A549 (cell line): Measurements from ENCODE around the gene GOLGA1. TPM values are rescaled to one million over a fixed set of nuclear protein-coding genes. Genes with fewer than 3 reads are reported as not detected.

ENCODE experiments used
- ATAC-seq, 2 experiments: fragments of 200-7000 bp in 1 of 2; fragments of >200 bp in 1 of 2; cut with Nextera tagmentation in 1 of 2; cut with Tn5 transposase in 1 of 2; 3 replicates each; pipeline versions ENCODE4 v1.8.0 to v1.9.1; 2018 to 2020; ENCODE audit warnings: mild to moderate bottlenecking in 1 of 2, moderate library complexity in 1 of 2
- CTCF ChIA-PET: fragments of 300-600 bp; sonication (Branson Sonifier 250); formaldehyde crosslinking; extraction: SDS; loops from one replicate; lab custom pipeline; 2021; ENCODE audit warnings: antibody characterized with exemption, inconsistent platforms; lab: Yijun Ruan, JAX
- POLR2A ChIA-PET: fragments of 350-600 bp; formaldehyde crosslinking; extraction: SDS; loops from one replicate; lab custom pipeline; 2021; ENCODE audit warnings: antibody characterized with exemption, inconsistent platforms; lab: Yijun Ruan, JAX
- DNase-seq, 2 experiments: peaks; one replicate each; pipeline versions ENCODE4 v3.0.0 to v3.0.0-alpha.2; 2011 to 2016; ENCODE audit warnings: low read depth in 1 of 2, low spot score in 1 of 2
- FAIRE-seq: peaks from 2 replicates; lab custom pipeline; 2011; peaks lifted over from hg19 to GRCh38; lab: Jason Lieb, UNC
- H3K27ac ChIP-seq, 2 experiments: fragments of >200 bp; sonication (Bioruptor Twin); formaldehyde crosslinking; 3 replicates each; pipeline ENCODE4 v1.5.1; 2016 to 2017
- H3K4me1 ChIP-seq: fragments of >200 bp; sonication (Bioruptor Twin); formaldehyde crosslinking; 3 replicates; pipeline ENCODE4 v1.6.1; 2016
- H3K4me2 ChIP-seq: fragments of >200 bp; sonication (Bioruptor Twin); formaldehyde crosslinking; 3 replicates; pipeline ENCODE4 v1.6.1; 2016
- H3K4me3 ChIP-seq: fragments of >200 bp; sonication (Bioruptor Twin); formaldehyde crosslinking; 3 replicates; pipeline ENCODE4 v1.5.1; 2016
- H3K9me3 ChIP-seq: fragments of >200 bp; sonication (Bioruptor Twin); formaldehyde crosslinking; 3 replicates; pipeline ENCODE4 v1.6.1; 2016
- BHLHE40 ChIP-seq: IDR thresholded peaks from 2 replicates; pipeline ENCODE4 v1.6.1; 2012; ENCODE audit warnings: low read depth, low read length, inconsistent platforms
- CBX2 ChIP-seq: fragments of 200-600 bp; sonication (generic); IDR thresholded peaks from 2 replicates; pipeline ENCODE4 v1.6.1; 2016; ENCODE audit warnings: low read depth, mild to moderate bottlenecking, borderline replicate concordance
- CBX8 ChIP-seq: fragments of 200-600 bp; sonication (generic); IDR thresholded peaks from 2 replicates; pipeline ENCODE4 v1.6.1; 2016
- CHD2 ChIP-seq: fragments of 150-350 bp; IDR thresholded peaks from 2 replicates; pipeline ENCODE4 v1.6.1; 2014; ENCODE audit warnings: low read length; ENCODE audit not compliant: partially characterized antibody
- EHF ChIP-seq: fragments of 250-450 bp; sonication (Bioruptor Pico); IDR thresholded peaks from 2 replicates; pipeline ENCODE4 v1.5.0; 2020; ENCODE audit warnings: mild to moderate bottlenecking
- EP300 ChIP-seq, 2 experiments: fragments of >200 bp; sonication (Bioruptor Twin); formaldehyde crosslinking; IDR thresholded peaks; 2 replicates in 1 of 2; 3 replicates in 1 of 2; pipeline ENCODE4 v1.6.1; 2016 to 2017
- ESRRA ChIP-seq: fragments of 150-350 bp; IDR thresholded peaks from 2 replicates; pipeline ENCODE4 v1.6.1; 2014; ENCODE audit warnings: mild to moderate bottlenecking, low read length, borderline replicate concordance
- FOSL2 ChIP-seq, 2 experiments: fragments of 450-650 bp in 1 of 2; fragments of >200 bp in 1 of 2; sonication (Bioruptor Twin) in 1 of 2; formaldehyde crosslinking; IDR thresholded peaks; 2 replicates each; pipeline versions ENCODE4 v1.5.0 to v1.6.1; 2016 to 2020; ENCODE audit warnings: mild to moderate bottlenecking in 1 of 2, moderate library complexity in 1 of 2
- FOXS1 ChIP-seq: fragments of 250-450 bp; sonication (Bioruptor Pico); IDR thresholded peaks from 2 replicates; pipeline ENCODE4 v1.5.0; 2020; ENCODE audit warnings: mild to moderate bottlenecking, moderate library complexity
- GATA3 ChIP-seq: IDR thresholded peaks from 2 replicates; pipeline ENCODE4 v1.6.1; 2012; ENCODE audit warnings: borderline replicate concordance
- HMGXB4 ChIP-seq: fragments of 250-450 bp; sonication (Bioruptor Pico); IDR thresholded peaks from 2 replicates; pipeline ENCODE4 v1.5.0; 2021; ENCODE audit warnings: mild to moderate bottlenecking, moderate library complexity, borderline replicate concordance
- HOXA7 ChIP-seq: fragments of 250-450 bp; sonication (Bioruptor Pico); IDR thresholded peaks from 2 replicates; pipeline ENCODE4 v1.5.0; 2020; ENCODE audit warnings: mild to moderate bottlenecking, moderate library complexity
- JUN ChIP-seq, 2 experiments: fragments of >200 bp; sonication (Bioruptor Twin); formaldehyde crosslinking; IDR thresholded peaks; 2 replicates in 1 of 2; 3 replicates in 1 of 2; pipeline ENCODE4 v1.6.1; 2016 to 2017
- NFE2L2 ChIP-seq: fragments of 150-350 bp; conservative IDR thresholded peaks from 2 replicates; pipeline ENCODE4 v1.6.1; 2014; ENCODE audit warnings: low read length
- POLR2AphosphoS2 ChIP-seq: conservative IDR thresholded peaks from 2 replicates; pipeline ENCODE4 v1.6.1; 2012; ENCODE audit warnings: low read length, improper control_type of control experiment, inconsistent platforms
- REST ChIP-seq: fragments of 200-600 bp; sonication (generic); IDR thresholded peaks from 2 replicates; pipeline ENCODE4 v1.6.1; 2016; ENCODE audit warnings: antibody characterized with exemption, mild to moderate bottlenecking, moderate library complexity
- RNF2 ChIP-seq: fragments of 200-600 bp; sonication (generic); IDR thresholded peaks from 2 replicates; pipeline ENCODE4 v1.6.1; 2016; ENCODE audit warnings: low read depth, mild to moderate bottlenecking, antibody characterized with exemption, moderate library complexity, borderline replicate concordance
- SMC3 ChIP-seq: fragments of >200 bp; sonication (Bioruptor Twin); formaldehyde crosslinking; IDR thresholded peaks from 3 replicates; pipeline ENCODE4 v1.6.1; 2018; ENCODE audit warnings: inconsistent platforms
- TP53 ChIP-seq: fragments of 250-450 bp; sonication (Bioruptor Pico); IDR thresholded peaks from 2 replicates; pipeline ENCODE4 v1.5.0; 2021; ENCODE audit warnings: mild to moderate bottlenecking, moderate library complexity
- ZNF302 ChIP-seq: fragments of 250-450 bp; sonication (Bioruptor Pico); IDR thresholded peaks from 2 replicates; pipeline ENCODE4 v1.9.0; 2021; ENCODE audit warnings: inconsistent platforms, mild to moderate bottlenecking, moderate library complexity
- WGBS: methylation state at CpG from one replicate; pipeline ENCODE4 v1.1.6; 2017; ENCODE audit errors: missing lambda C conversion rate; 5-methylcytosine and 5-hydroxymethylcytosine counted together
- polyA plus RNA-seq, 4 experiments: library from polyadenylated mRNA; depleted of rRNA in 3 of 4; stranded (reverse); fragments of >200 nt; fragmentation: RNase III in 1 of 4; extraction: RNeasy Plus Mini Kit Qiagen cat#74134 plus additional on column Dnase treatment in 1 of 4; gene quantifications; 2 replicates in 3 of 4; 3 replicates in 1 of 4; pipeline ENCODE4 v1.2.3, GENCODE V29; 2011 to 2017
- TF ChIP-seq, protein P1 (sequence below): fragments of 250-450 bp; sonication (Bioruptor Pico); IDR thresholded peaks from 2 replicates; pipeline ENCODE4 v1.5.0; 2020; ENCODE audit warnings: low read depth, mild to moderate bottlenecking, moderate library complexity
- TF ChIP-seq, protein P2 (sequence below): IDR thresholded peaks from 2 replicates; pipeline ENCODE4 v1.6.1; 2012; ENCODE audit warnings: low read depth, borderline replicate concordance
- TF ChIP-seq, protein P3 (sequence below): fragments of 150-350 bp; IDR thresholded peaks from 2 replicates; pipeline ENCODE4 v1.6.1; 2014; ENCODE audit warnings: low read depth, mild to moderate bottlenecking, low read length

Gene GOLGA1
- polyA plus RNA-seq, 2 of the 4 experiments (the other 2 are of a cell fraction), result 10.0 to 19.4 TPM

GRCh38 chr9:124843456-124844034 is 97.3 kb downstream of the GOLGA1 start (continued):
- TF ChIP-seq, protein P1, sequence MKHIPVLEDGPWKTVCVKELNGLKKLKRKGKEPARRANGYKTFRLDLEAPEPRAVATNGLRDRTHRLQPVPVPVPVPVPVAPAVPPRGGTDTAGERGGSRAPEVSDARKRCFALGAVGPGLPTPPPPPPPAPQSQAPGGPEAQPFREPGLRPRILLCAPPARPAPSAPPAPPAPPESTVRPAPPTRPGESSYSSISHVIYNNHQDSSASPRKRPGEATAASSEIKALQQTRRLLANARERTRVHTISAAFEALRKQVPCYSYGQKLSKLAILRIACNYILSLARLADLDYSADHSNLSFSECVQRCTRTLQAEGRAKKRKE, result no peak
- TF ChIP-seq TP53 (CRISPR knock-in tag) (no peak), HOXA7 (CRISPR knock-in tag) (no peak), JUN (IDR thresholded peaks at IDR 0.05) (no peak), CBX8 (no peak), CHD2 (no peak), ZNF302 (no peak), BHLHE40 (no peak), POLR2AphosphoS2 (no peak), NFE2L2 (no peak), CBX2 (no peak)
- TF ChIP-seq, protein P2, sequence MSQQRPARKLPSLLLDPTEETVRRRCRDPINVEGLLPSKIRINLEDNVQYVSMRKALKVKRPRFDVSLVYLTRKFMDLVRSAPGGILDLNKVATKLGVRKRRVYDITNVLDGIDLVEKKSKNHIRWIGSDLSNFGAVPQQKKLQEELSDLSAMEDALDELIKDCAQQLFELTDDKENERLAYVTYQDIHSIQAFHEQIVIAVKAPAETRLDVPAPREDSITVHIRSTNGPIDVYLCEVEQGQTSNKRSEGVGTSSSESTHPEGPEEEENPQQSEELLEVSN, result no peak

DNA sequence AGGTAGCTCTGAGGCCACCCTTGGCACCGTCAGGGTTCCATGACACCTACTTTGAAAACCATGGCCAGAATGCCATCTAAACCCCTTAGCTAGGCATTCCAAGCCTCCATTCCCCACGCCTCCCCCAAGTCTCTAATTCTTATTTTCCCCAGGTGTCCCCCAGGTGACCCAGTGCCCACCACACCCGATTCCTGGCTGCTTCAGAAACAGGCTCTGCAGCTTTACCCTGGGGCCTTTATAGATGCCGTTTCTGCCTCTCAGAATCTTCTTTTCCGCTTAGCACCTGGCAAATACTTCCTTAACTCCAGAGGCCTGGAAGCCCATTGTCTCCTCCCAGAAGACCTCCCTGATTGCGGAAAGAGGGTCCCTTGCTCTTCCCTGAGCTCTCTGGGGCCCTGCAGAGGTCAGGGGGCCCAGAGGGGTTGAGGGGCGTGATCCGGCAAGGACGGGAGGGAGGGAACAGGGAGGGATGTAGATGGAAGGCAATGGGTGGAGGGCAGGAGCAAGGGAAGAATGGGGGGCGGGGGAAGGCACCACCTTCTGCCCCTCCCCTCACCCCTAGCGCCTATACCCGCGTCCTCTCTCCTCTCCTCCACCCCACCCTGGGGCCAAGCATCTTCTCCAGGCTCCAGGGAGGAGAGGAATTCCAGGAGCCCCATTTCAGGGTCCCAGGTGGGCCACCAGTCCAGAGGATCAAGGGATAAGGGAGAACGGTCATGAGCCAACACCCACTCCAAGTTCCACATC is 99.6 kb downstream of the GOLGA1 start:
- POLR2A ChIA-PET, result no interaction called here
- CTCF ChIA-PET, result interaction anchor here (0.7 to 43.0 kb wide), 11 partner anchors 10 to 301 kb away, joined by 3 to 2512 read pairs (median 5); partner anchors contain the start of genes ARPC5L, NR6A1, OLFML2A and WDR38
- WGBS, result 89% methylated on average over 13 of the region's 14 CpGs
- H3K9me3 ChIP-seq, result no peaks in the 10 kb centered on the region
- H3K27ac ChIP-seq, result peak overlapping the region in 1 of 2 experiments; percentile 31; a peak in 1 of 6 replicates
- ATAC-seq (no peak), FAIRE-seq (no peak), DNase-seq (no peak)
- no peak overlapping the region for H3K4me3 ChIP-seq
- no peak overlapping the region for H3K4me2 ChIP-seq
- H3K4me1 ChIP-seq, result peaks cover 4% of the 10 kb centered on the region; the same call in 1 of the 3 replicates
- TF ChIP-seq GATA3, result no peak
- no peak for TF ChIP-seq EHF (CRISPR knock-in tag)

- POLR2A ChIA-PET, result interaction anchor here (0.9 to 1.0 kb wide), 3 partner anchors 21 to 63 kb away, joined by 3 read pairs; partner anchors contain the start of genes ARPC5L, OLFML2A and RPL35
- peak; percentile 70 to 77; a peak in 5 of 6 replicates for ATAC-seq
- TF ChIP-seq SMC3 (0 out of 3 replicates have a peak, but pooled peaks have one; percentile 9), RNF2 (no peak), HMGXB4 (no peak), GATA3 (no peak), CHD2 (no peak), ESRRA (no peak), EP300 (IDR thresholded peaks at IDR 0.05) (no peak), FOSL2 (IDR thresholded peaks at IDR 0.05) (no peak), FOSL2 (CRISPR knock-in tag; IDR thresholded peaks at IDR 0.05) (no peak), NFE2L2 (no peak), FOXS1 (CRISPR knock-in tag) (no peak), BHLHE40 (no peak), REST (no peak)
- TF ChIP-seq, protein P3, sequence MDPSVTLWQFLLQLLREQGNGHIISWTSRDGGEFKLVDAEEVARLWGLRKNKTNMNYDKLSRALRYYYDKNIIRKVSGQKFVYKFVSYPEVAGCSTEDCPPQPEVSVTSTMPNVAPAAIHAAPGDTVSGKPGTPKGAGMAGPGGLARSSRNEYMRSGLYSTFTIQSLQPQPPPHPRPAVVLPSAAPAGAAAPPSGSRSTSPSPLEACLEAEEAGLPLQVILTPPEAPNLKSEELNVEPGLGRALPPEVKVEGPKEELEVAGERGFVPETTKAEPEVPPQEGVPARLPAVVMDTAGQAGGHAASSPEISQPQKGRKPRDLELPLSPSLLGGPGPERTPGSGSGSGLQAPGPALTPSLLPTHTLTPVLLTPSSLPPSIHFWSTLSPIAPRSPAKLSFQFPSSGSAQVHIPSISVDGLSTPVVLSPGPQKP, result no peak
Observed at GRCh38 chr9:124840300-124840833, 100.5 kb downstream of the GOLGA1 start.

More at GRCh38 chr9:124840300-124840833, 100.5 kb downstream of the GOLGA1 start:
- Histone ChIP-seq H3K4me1 (peaks cover 7% of the 10 kb centered on the region), H3K9me3 (no peaks in the 10 kb centered on the region), H3K27ac (peak overlapping the region in 1 of 2 experiments; percentile 59; a peak in 3 of 6 replicates), H3K4me2 (no peak overlapping the region), H3K4me3 (no peak overlapping the region)
- CTCF ChIA-PET, result interaction anchor here (0.7 to 43.0 kb wide), 15 partner anchors 9 to 302 kb away, joined by 3 to 2512 read pairs (median 5); partner anchors contain the start of genes ARPC5L, NR6A1, OLFML2A and WDR38
- 67% methylated on average over 12 of the region's 18 CpGs for WGBS
- DNase-seq (peak in 1 of 2 experiments; percentile 42), FAIRE-seq (no peak)
